SK-N-SH (cell line): ENCODE data around the gene PHF23. TPM values are rescaled to one million over a fixed set of nuclear protein-coding genes. Genes with fewer than 3 reads are reported as not detected.

Experiments
- CTCF ChIA-PET: fragments of 300-600, 350-600 bp; formaldehyde crosslinking; extraction: SDS; loops from one replicate; lab custom pipeline; 2021; lab: Yijun Ruan, JAX
- POLR2A ChIA-PET: fragments of 350-600 bp; sonication (Branson Sonifier 250); formaldehyde crosslinking; extraction: SDS; loops from one replicate; lab custom pipeline; 2020; ENCODE audit warnings: antibody characterized with exemption, inconsistent platforms; lab: Yijun Ruan, JAX
- DNase-seq: peaks from one replicate; pipeline ENCODE4 v3.0.0; 2012
- H2AFZ ChIP-seq: fragments of 200-600 bp; sonication (generic); 2 replicates; pipeline ENCODE4 v1.8.1; 2016; ENCODE audit warnings: antibody characterized with exemption, mild to moderate bottlenecking, low read depth
- H3F3A ChIP-seq: fragments of 200-600 bp; sonication (generic); replicated peaks from 2 replicates; pipeline ENCODE3; 2016; ENCODE audit warnings: antibody characterized with exemption, mild to moderate bottlenecking; ENCODE audit not compliant: insufficient read depth
- H3K27ac ChIP-seq, 2 experiments: fragments of 200-500 bp in 1 of 2; fragments of 200-600 bp in 1 of 2; sonication (Bioruptor generic) in 1 of 2; sonication (generic), shearing (Covaris generic) in 1 of 2; 2 replicates each; pipeline versions ENCODE4 v1.5.1 to v1.6.1; 2014 to 2016; ENCODE audit warnings: low read depth in 2 of 2, inconsistent platforms in 1 of 2, low read length in 1 of 2, mild to moderate bottlenecking in 1 of 2, mixed read lengths in 1 of 2
- H3K27me3 ChIP-seq: fragments of 200-600 bp; sonication (generic), shearing (Covaris generic); 2 replicates; pipeline ENCODE4 v1.6.1; 2016; ENCODE audit warnings: mixed run types; ENCODE audit not compliant: insufficient read depth
- H3K36me3 ChIP-seq, 2 experiments: fragments of 200-500 bp in 1 of 2; fragments of 200-600 bp in 1 of 2; sonication (Bioruptor generic) in 1 of 2; sonication (generic) in 1 of 2; replicated peaks in 1 of 2; 2 replicates each; pipeline versions ENCODE3 to v1.5.1; 2014 to 2016; ENCODE audit warnings: low read length in 1 of 2, mild to moderate bottlenecking in 1 of 2; ENCODE audit not compliant: insufficient read depth in 2 of 2, control insufficient read depth in 1 of 2
- H3K4me1 ChIP-seq, 2 experiments: fragments of 200-500 bp in 1 of 2; fragments of 200-600 bp in 1 of 2; sonication (Bioruptor generic) in 1 of 2; sonication (generic), shearing (Covaris generic) in 1 of 2; 2 replicates each; pipeline versions ENCODE4 v1.5.1 to v1.6.1; 2014 to 2016; ENCODE audit warnings: low read depth in 1 of 2, low read length in 1 of 2, mixed run types in 1 of 2; ENCODE audit not compliant: insufficient read depth in 2 of 2, control insufficient read depth in 1 of 2
- H3K4me2 ChIP-seq: fragments of 200-600 bp; sonication (generic), shearing (Covaris generic); 2 replicates; pipeline ENCODE4 v1.6.1; 2017; ENCODE audit warnings: mixed run types
- H3K4me3 ChIP-seq, 2 experiments: fragments of 200-500 bp in 1 of 2; fragments of 200-600 bp in 1 of 2; sonication (Bioruptor generic) in 1 of 2; sonication (generic), shearing (Covaris generic) in 1 of 2; 2 replicates each; pipeline versions ENCODE4 v1.5.1 to v1.8.1; 2014 to 2016; ENCODE audit warnings: low read depth in 2 of 2, inconsistent platforms in 1 of 2, low read length in 1 of 2, mild to moderate bottlenecking in 1 of 2, mixed read lengths in 1 of 2, moderate library complexity in 1 of 2
- H3K79me2 ChIP-seq: fragments of 200-600 bp; sonication (generic); 2 replicates; pipeline ENCODE4 v1.8.1; 2017; ENCODE audit warnings: mild to moderate bottlenecking; ENCODE audit not compliant: insufficient read depth
- H3K9ac ChIP-seq: fragments of 200-600 bp; sonication (generic); 2 replicates; pipeline ENCODE4 v1.6.1; 2017; ENCODE audit warnings: mixed run types
- H3K9me2 ChIP-seq: fragments of 200-600 bp; sonication (generic); 2 replicates; pipeline ENCODE4 v1.6.1; 2017; ENCODE audit warnings: mixed run types
- H3K9me3 ChIP-seq: fragments of 200-600 bp; sonication (generic); 2 replicates; pipeline ENCODE4 v1.6.1; 2017; ENCODE audit warnings: mixed run types, mild to moderate bottlenecking, moderate library complexity
- H4K20me1 ChIP-seq: fragments of 200-600 bp; sonication (generic); 2 replicates; pipeline ENCODE4 v1.6.1; 2017; ENCODE audit warnings: mild to moderate bottlenecking, mixed run types; ENCODE audit not compliant: insufficient read depth
- CHD2 ChIP-seq: fragments of 150-350 bp; IDR thresholded peaks from 2 replicates; pipeline ENCODE4 v1.6.1; 2018; ENCODE audit warnings: low read length; ENCODE audit not compliant: partially characterized antibody
- CTCF ChIP-seq: fragments of 200-600 bp; sonication (generic); IDR thresholded peaks from 2 replicates; pipeline ENCODE4 v1.6.1; 2017; ENCODE audit warnings: antibody characterized with exemption, mild to moderate bottlenecking, moderate library complexity
- ELF1 ChIP-seq: IDR thresholded peaks from 2 replicates; pipeline ENCODE4 v1.4.0; 2012
- EP300 ChIP-seq, 2 experiments: IDR thresholded peaks; 2 replicates each; pipeline versions ENCODE4 v1.4.0 to v1.6.1; 2012; ENCODE audit warnings: borderline replicate concordance in 1 of 2, low read depth in 1 of 2, low read length in 1 of 2
- EZH2phosphoT487 ChIP-seq: fragments of 200-600 bp; sonication (generic); IDR thresholded peaks from 2 replicates; pipeline ENCODE4 v1.6.1; 2017; ENCODE audit warnings: low read depth, mixed run types, mild to moderate bottlenecking, antibody characterized with exemption, moderate library complexity, borderline replicate concordance
- FOSL2 ChIP-seq: IDR thresholded peaks from 2 replicates; pipeline ENCODE4 v1.4.0; 2012; ENCODE audit warnings: low read depth, mild to moderate bottlenecking, moderate library complexity, borderline replicate concordance
- GATA2 ChIP-seq: sonication (generic); formaldehyde crosslinking; IDR thresholded peaks from 2 replicates; pipeline ENCODE4 v1.5.0; 2020; ENCODE audit warnings: mild to moderate bottlenecking, missing genetic modification reagents
- JUND ChIP-seq: IDR thresholded peaks from 2 replicates; pipeline ENCODE4 v1.4.0; 2012
- MEF2A ChIP-seq: IDR thresholded peaks from 2 replicates; pipeline ENCODE4 v1.4.0; 2012; ENCODE audit warnings: low read depth, borderline replicate concordance
- NFIC ChIP-seq: IDR thresholded peaks from 2 replicates; pipeline ENCODE4 v1.4.0; 2012; ENCODE audit warnings: borderline replicate concordance
- PBX3 ChIP-seq: IDR thresholded peaks from 2 replicates; pipeline ENCODE4; 2012
- POLR2AphosphoS5 ChIP-seq: IDR thresholded peaks from 2 replicates; pipeline ENCODE4 v1.6.1; 2012; ENCODE audit warnings: low read depth, low read length
- RAD21 ChIP-seq: IDR thresholded peaks from 2 replicates; pipeline ENCODE4 v1.6.1; 2012; ENCODE audit warnings: mild to moderate bottlenecking, low read length
- RCOR1 ChIP-seq: fragments of 150-350 bp; IDR thresholded peaks from 2 replicates; pipeline ENCODE4 v1.6.1; 2017; ENCODE audit warnings: antibody characterized with exemption, low read length
- RFX5 ChIP-seq: IDR thresholded peaks from 2 replicates; pipeline ENCODE4 v1.6.1; 2012; ENCODE audit warnings: mild to moderate bottlenecking, improper control_type of control experiment, low read length
- RXRA ChIP-seq: IDR thresholded peaks from 2 replicates; pipeline ENCODE4 v1.4.0; 2012; ENCODE audit warnings: low read depth, mild to moderate bottlenecking, borderline replicate concordance
- SIN3A ChIP-seq: IDR thresholded peaks from 2 replicates; pipeline ENCODE4 v1.6.1; 2012; ENCODE audit warnings: low read depth, mild to moderate bottlenecking, low read length, moderate library complexity, borderline replicate concordance
- SMC3 ChIP-seq: IDR thresholded peaks from 2 replicates; pipeline ENCODE4 v1.6.1; 2012; ENCODE audit warnings: low read depth, low read length, improper control_type of control experiment
- USF2 ChIP-seq: fragments of 150-350 bp; IDR thresholded peaks from 2 replicates; pipeline ENCODE4 v1.6.1; 2017; ENCODE audit warnings: antibody characterized with exemption, low read length, low read depth, borderline replicate concordance
- ZBTB33 ChIP-seq: IDR thresholded peaks from 2 replicates; pipeline ENCODE4 v1.4.0; 2012; ENCODE audit warnings: low read depth, borderline replicate concordance
- WGBS: methylation state at CpG from one replicate; pipeline ENCODE4 v1.1.6; 2017; ENCODE audit warnings: low lambda C conversion rate; 5-methylcytosine and 5-hydroxymethylcytosine counted together
- polyA plus RNA-seq, 3 experiments: library from polyadenylated mRNA; depleted of rRNA; stranded (reverse); fragments of >200 nt; gene quantifications; 2 replicates each; pipeline ENCODE4 v1.2.3, GENCODE V29; 2012

The PHF23 gene
- polyA plus RNA-seq, 1 of the 3 experiments (the other 2 are of a cell fraction) = 53.3 TPM

- CTCF ChIA-PET = interaction anchor here (6.5 kb wide), 1 partner anchor 10 kb away, joined by 44 read pairs; the partner anchor contains the start of genes ACADVL and DLG4
These were observed 9.8 kb downstream of the PHF23 start for GRCh38 chr17:7229504-7229903.

More at GRCh38 chr17:7229504-7229903, 9.8 kb downstream of the PHF23 start:
- no peak overlapping the region for H3K4me2 ChIP-seq
- peaks cover 29% of the 10 kb centered on the region for H4K20me1 ChIP-seq
- H3K9me3 ChIP-seq = no peaks in the 10 kb centered on the region
- no peak for DNase-seq
- H3K27me3 ChIP-seq = no peaks in the 10 kb centered on the region
- peaks cover 11% of the 10 kb centered on the region for H3F3A ChIP-seq
- 97% methylated on average over 17 of the region's 19 CpGs for WGBS
- POLR2A ChIA-PET = interaction anchor here (1.3 kb wide), 1 partner anchor 9 kb away, joined by 8 read pairs; the partner anchor contains the start of gene ACADVL
- TF ChIP-seq SIN3A (no peak), RXRA (no peak), EZH2phosphoT487 (no peak), MEF2A (no peak), CHD2 (no peak), EP300 (IDR thresholded peaks at IDR 0.05; ENCODE audit: borderline replicate concordance in 1 of 2, low read depth in 1 of 2, low read length in 1 of 2) (no peak), GATA2 (CRISPR knock-in tag) (no peak), CTCF (no peak), USF2 (no peak), FOSL2 (no peak), RCOR1 (no peak), RFX5 (no peak), ZBTB33 (no peak), NFIC (no peak), POLR2AphosphoS5 (no peak), JUND (no peak), PBX3 (no peak), RAD21 (no peak), SMC3 (no peak), ELF1 (no peak)
- H3K36me3 ChIP-seq = peaks cover 31 to 60% of the 10 kb centered on the region in 2 experiments
- no peaks in the 10 kb centered on the region for H3K9me2 ChIP-seq
- H3K4me3 ChIP-seq = no peak overlapping the region
- no peak overlapping the region for H2AFZ ChIP-seq
- H3K79me2 ChIP-seq = peaks cover 47% of the 10 kb centered on the region
- H3K4me1 ChIP-seq = peaks cover 10% of the 10 kb centered on the region in 2 experiments; a peak in 3 of 4 replicates
- H3K27ac ChIP-seq = no peak overlapping the region
- H3K9ac ChIP-seq = no peak overlapping the region
